H9 (cell line): Measurements from ENCODE around the gene SPATS2. TPM values are rescaled to one million over a fixed set of nuclear protein-coding genes. Genes with fewer than 3 reads are reported as not detected.
A peak's percentile ranks its signal among the peaks of the same experiment; 100 is the strongest.

Experiments
- DNase-seq: peaks from one replicate; pipeline ENCODE4 v3.0.0-alpha.2; 2017
- H2AFZ ChIP-seq: one replicate; pipeline ENCODE4 v1.6.1; 2013; ENCODE audit warnings: mild to moderate bottlenecking, low read length, control low read depth, moderate library complexity
- H2AK5ac ChIP-seq: 2 replicates; pipeline ENCODE4 v1.6.1; 2013; ENCODE audit warnings: low read length, control low read depth, mixed read lengths; ENCODE audit not compliant: insufficient read length
- H2BK120ac ChIP-seq: one replicate; pipeline ENCODE4 v1.6.1; 2013; ENCODE audit warnings: low read depth, mild to moderate bottlenecking, low read length, control low read depth, inconsistent platforms; ENCODE audit not compliant: poor library complexity, severe bottlenecking
- H2BK12ac ChIP-seq: 2 replicates; pipeline ENCODE4 v1.6.1; 2013; ENCODE audit warnings: low read length, control low read depth, mixed read lengths, low read depth; ENCODE audit not compliant: insufficient read length
- H2BK15ac ChIP-seq: 2 replicates; pipeline ENCODE4 v1.6.1; 2013; ENCODE audit warnings: low read depth, low read length, control low read depth
- H2BK20ac ChIP-seq: one replicate; pipeline ENCODE4 v1.6.1; 2013; ENCODE audit warnings: low read depth, mild to moderate bottlenecking, low read length, control low read depth, inconsistent platforms; ENCODE audit not compliant: poor library complexity, severe bottlenecking
- H2BK5ac ChIP-seq: 2 replicates; pipeline ENCODE4 v1.6.1; 2013; ENCODE audit warnings: low read length, control low read depth, mixed read lengths; ENCODE audit not compliant: insufficient read length
- H3K14ac ChIP-seq: 2 replicates; pipeline ENCODE4 v1.6.1; 2013; ENCODE audit warnings: low read length, control low read depth; ENCODE audit not compliant: insufficient read depth
- H3K18ac ChIP-seq: 2 replicates; pipeline ENCODE4 v1.6.1; 2013; ENCODE audit warnings: low read depth, mild to moderate bottlenecking, mixed read lengths, low read length, control low read depth; ENCODE audit not compliant: insufficient read length
- H3K23ac ChIP-seq: 2 replicates; pipeline ENCODE4 v1.6.1; 2013; ENCODE audit warnings: low read length, control low read depth, mixed read lengths, low read depth; ENCODE audit not compliant: insufficient read length
- H3K23me2 ChIP-seq: 2 replicates; pipeline ENCODE4 v1.6.1; 2013; ENCODE audit warnings: low read depth, mild to moderate bottlenecking, mixed read lengths, low read length, control low read depth; ENCODE audit not compliant: insufficient read length, poor library complexity, severe bottlenecking
- H3K27ac ChIP-seq: 2 replicates; pipeline ENCODE4 v1.5.1; 2013; ENCODE audit warnings: low read length, control low read depth, mixed read lengths, low read depth; ENCODE audit not compliant: insufficient read length
- H3K27me3 ChIP-seq: 2 replicates; pipeline ENCODE4 v1.6.1; 2013; ENCODE audit warnings: low read length, control low read depth, inconsistent platforms; ENCODE audit not compliant: insufficient read depth
- H3K4ac ChIP-seq: 2 replicates; pipeline ENCODE4 v1.6.1; 2013; ENCODE audit warnings: low read depth, mild to moderate bottlenecking, control low read depth, inconsistent platforms, low read length, moderate library complexity
- H3K4me1 ChIP-seq: 2 replicates; pipeline ENCODE4 v1.6.1; 2013; ENCODE audit warnings: low read length, control low read depth, inconsistent platforms; ENCODE audit not compliant: insufficient read depth
- H3K4me2 ChIP-seq: 2 replicates; pipeline ENCODE4 v1.6.1; 2013; ENCODE audit warnings: low read length, control low read depth, mixed read lengths; ENCODE audit not compliant: insufficient read length, insufficient read depth
- H3K56ac ChIP-seq: 2 replicates; pipeline ENCODE4 v1.6.1; 2013; ENCODE audit warnings: low read depth, mild to moderate bottlenecking, mixed read lengths, low read length, control low read depth; ENCODE audit not compliant: insufficient read length
- H3K79me1 ChIP-seq: 2 replicates; pipeline ENCODE4 v1.6.1; 2013; ENCODE audit warnings: low read depth, mild to moderate bottlenecking, moderate library complexity, low read length, control low read depth, inconsistent platforms; ENCODE audit not compliant: insufficient read depth, poor library complexity, severe bottlenecking
- H3K79me2 ChIP-seq: 2 replicates; pipeline ENCODE4 v1.6.1; 2013; ENCODE audit warnings: low read length, control low read depth, inconsistent platforms; ENCODE audit not compliant: insufficient read depth
- H3K9ac ChIP-seq: 2 replicates; pipeline ENCODE4 v1.6.1; 2013; ENCODE audit warnings: low read length, control low read depth, mixed read lengths; ENCODE audit not compliant: insufficient read length; ENCODE audit errors: extremely low read depth
- H3K9me3 ChIP-seq: one replicate; pipeline ENCODE4 v1.6.1; 2013; ENCODE audit warnings: low read depth, low read length, inconsistent platforms; ENCODE audit not compliant: control insufficient read depth
- H3T11ph ChIP-seq: one replicate; pipeline ENCODE4 v1.6.1; 2013; ENCODE audit warnings: mild to moderate bottlenecking, low read length, control low read depth, inconsistent platforms
- H4K20me1 ChIP-seq: one replicate; pipeline ENCODE4 v1.6.1; 2013; ENCODE audit not compliant: control insufficient read depth, insufficient read length, insufficient read depth
- H4K5ac ChIP-seq: 2 replicates; pipeline ENCODE4 v1.6.1; 2013; ENCODE audit warnings: low read depth, mild to moderate bottlenecking, mixed read lengths, low read length, control low read depth; ENCODE audit not compliant: insufficient read length
- H4K8ac ChIP-seq: replicated peaks from 2 replicates; pipeline ENCODE4 v1.6.1; 2013; ENCODE audit warnings: low read length, control low read depth, mixed read lengths, low read depth; ENCODE audit not compliant: insufficient read length
- H4K91ac ChIP-seq: 2 replicates; pipeline ENCODE4 v1.6.1; 2013; ENCODE audit warnings: low read depth, mild to moderate bottlenecking, moderate library complexity, mixed read lengths, low read length, control low read depth; ENCODE audit not compliant: insufficient read length
- H3K27ac Mint-ChIP-seq, 3 experiments: 2 replicates in 2 of 3; 3 replicates in 1 of 3; pipeline ENCODE4 v1.8.0; 2020 to 2021; ENCODE audit warnings: mixed read lengths in 3 of 3, mild to moderate bottlenecking in 1 of 3, moderate library complexity in 1 of 3
- H3K27me3 Mint-ChIP-seq: 2 replicates; pipeline ENCODE4 v1.8.0; 2021; ENCODE audit warnings: low read depth, mild to moderate bottlenecking, moderate library complexity, mixed read lengths
- H3K36me3 Mint-ChIP-seq, 3 experiments: 2 replicates in 2 of 3; 3 replicates in 1 of 3; pipeline ENCODE4 v1.8.0; 2020 to 2021; ENCODE audit warnings: low read depth in 3 of 3, mixed read lengths in 3 of 3; ENCODE audit not compliant: insufficient read depth in 1 of 3
- H3K4me1 Mint-ChIP-seq, 2 experiments: 2 replicates each; pipeline ENCODE4 v1.8.0; 2020; ENCODE audit warnings: mixed read lengths in 2 of 2
- H3K4me3 Mint-ChIP-seq, 2 experiments: 2 replicates in 1 of 2; 3 replicates in 1 of 2; pipeline ENCODE4 v1.8.0; 2020 to 2021; ENCODE audit warnings: mild to moderate bottlenecking in 2 of 2, mixed read lengths in 2 of 2, moderate library complexity in 1 of 2
- H3K9me3 Mint-ChIP-seq, 2 experiments: 2 replicates in 1 of 2; 3 replicates in 1 of 2; pipeline ENCODE4 v1.8.0; 2020; ENCODE audit warnings: mild to moderate bottlenecking in 2 of 2, mixed read lengths in 2 of 2, moderate library complexity in 1 of 2
- CTCF ChIP-seq: fragments of 200-600 bp; sonication (generic); conservative IDR thresholded peaks from 3 replicates; pipeline ENCODE4 v1.8.0; 2021; ENCODE audit warnings: antibody characterized with exemption, mild to moderate bottlenecking
- WGBS: extraction: QIAGEN DNeasy Blood & Tissue Kit; methylation state at CpG from one replicate; pipeline ENCODE4 v1.1.7; 2013; ENCODE audit warnings: missing lambda C conversion rate, low lambda C conversion rate, mixed read lengths; ENCODE audit not compliant: insufficient read length; ENCODE audit errors: extremely low coverage; 5-methylcytosine and 5-hydroxymethylcytosine counted together
- total RNA-seq: library from RNA; stranded (reverse); gene quantifications from 2 replicates; pipeline ENCODE4 v1.2.1, GENCODE V29; 2021

The SPATS2 gene
- total RNA-seq, 1 experiment from 2014 or later: 17.1 TPM

DNA sequence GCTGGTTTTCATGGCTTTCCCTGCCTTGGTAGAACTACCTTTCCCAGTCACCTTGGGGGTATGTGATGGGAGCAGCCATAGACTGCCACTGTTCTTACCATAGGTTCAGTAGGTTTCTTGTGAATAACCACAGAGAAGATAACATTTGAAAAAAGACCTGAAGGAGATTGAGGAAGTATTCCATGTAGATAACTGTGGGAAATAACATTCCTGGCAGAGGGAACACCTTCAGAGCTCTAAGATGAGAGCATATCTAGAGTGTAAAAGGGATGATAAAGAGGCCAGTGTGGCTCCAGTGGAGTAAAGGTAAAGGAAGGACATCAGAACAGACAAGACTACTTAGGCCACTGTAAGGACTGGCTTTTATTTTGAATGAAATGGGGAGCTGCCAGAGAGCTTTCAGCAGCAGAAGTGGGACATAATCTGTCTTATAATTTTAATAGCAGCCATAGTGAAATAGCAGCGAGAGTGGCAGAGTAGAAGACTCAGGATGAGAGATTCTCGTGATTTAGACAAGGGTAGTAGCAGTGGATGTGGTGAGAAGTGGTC, 88.9 kb downstream of the SPATS2 start:
- Histone ChIP-seq H3K23me2 (no peaks in the 10 kb centered on the region), H3K9me3 (no peaks in the 10 kb centered on the region), H3K18ac (no peak overlapping the region), H3K79me2 (no peaks in the 10 kb centered on the region), H3K4me2 (no peak overlapping the region), H3K27ac (no peak overlapping the region), H3T11ph (no peak overlapping the region), H3K9ac (no peak overlapping the region), H4K20me1 (no peaks in the 10 kb centered on the region), H2BK12ac (no peak overlapping the region), H2BK20ac (no peak overlapping the region), H4K5ac (no peak overlapping the region), H3K23ac (no peak overlapping the region), H3K56ac (no peak overlapping the region), H2BK15ac (no peak overlapping the region), H3K4ac (no peak overlapping the region), H3K14ac (no peak overlapping the region), H2BK120ac (no peak overlapping the region), H3K4me1 (no peaks in the 10 kb centered on the region), H3K79me1 (no peaks in the 10 kb centered on the region), H2BK5ac (no peak overlapping the region), H2AFZ (no peak overlapping the region), H4K91ac (no peak overlapping the region), H4K8ac (no peak overlapping the region), H3K27me3 (no peaks in the 10 kb centered on the region), H2AK5ac (no peak overlapping the region)
- peaks cover 4% of the 10 kb centered on the region in 2 experiments; a peak in 2 of 4 replicates for H3K4me1 Mint-ChIP-seq
- WGBS: no CpG with 5 or more reads among the region's 2 CpGs
- no peaks in the 10 kb centered on the region for H3K36me3 Mint-ChIP-seq
- no peak for TF ChIP-seq CTCF
- H3K4me3 Mint-ChIP-seq: no peak overlapping the region
- H3K27ac Mint-ChIP-seq: peak overlapping the region in 2 of 3 experiments; percentile 8 to 73; a peak in 2 of 7 replicates
- no peaks in the 10 kb centered on the region for H3K27me3 Mint-ChIP-seq
- no peaks in the 10 kb centered on the region for H3K9me3 Mint-ChIP-seq
- DNase-seq: no peak
